T-helper 1 cell treated with Interleukin-12 subunit alpha and Interleukin-12 subunit beta and Interleukin-4 antibody, amounts not matched to agents 30 ng/mL and 1 ng/mL, for 36 hours (primary cell): Measurements from ENCODE around the gene HOOK1. TPM values are rescaled to one million over a fixed set of nuclear protein-coding genes. Genes with fewer than 3 reads are reported as not detected.

Source experiments
- intact Hi-C: fragments of 100-400 bp; cut with micrococcal nuclease; formaldehyde crosslinking; loops from one replicate; pipeline ENCODE4 v1.15.1; 2024
- total RNA-seq: library from RNA; stranded (reverse); gene quantifications from 2 replicates; pipeline ENCODE4 v1.2.3, GENCODE V29; 2022

The HOOK1 gene
- 2.9 and 3.5 TPM in 2 replicates for total RNA-seq

DNA sequence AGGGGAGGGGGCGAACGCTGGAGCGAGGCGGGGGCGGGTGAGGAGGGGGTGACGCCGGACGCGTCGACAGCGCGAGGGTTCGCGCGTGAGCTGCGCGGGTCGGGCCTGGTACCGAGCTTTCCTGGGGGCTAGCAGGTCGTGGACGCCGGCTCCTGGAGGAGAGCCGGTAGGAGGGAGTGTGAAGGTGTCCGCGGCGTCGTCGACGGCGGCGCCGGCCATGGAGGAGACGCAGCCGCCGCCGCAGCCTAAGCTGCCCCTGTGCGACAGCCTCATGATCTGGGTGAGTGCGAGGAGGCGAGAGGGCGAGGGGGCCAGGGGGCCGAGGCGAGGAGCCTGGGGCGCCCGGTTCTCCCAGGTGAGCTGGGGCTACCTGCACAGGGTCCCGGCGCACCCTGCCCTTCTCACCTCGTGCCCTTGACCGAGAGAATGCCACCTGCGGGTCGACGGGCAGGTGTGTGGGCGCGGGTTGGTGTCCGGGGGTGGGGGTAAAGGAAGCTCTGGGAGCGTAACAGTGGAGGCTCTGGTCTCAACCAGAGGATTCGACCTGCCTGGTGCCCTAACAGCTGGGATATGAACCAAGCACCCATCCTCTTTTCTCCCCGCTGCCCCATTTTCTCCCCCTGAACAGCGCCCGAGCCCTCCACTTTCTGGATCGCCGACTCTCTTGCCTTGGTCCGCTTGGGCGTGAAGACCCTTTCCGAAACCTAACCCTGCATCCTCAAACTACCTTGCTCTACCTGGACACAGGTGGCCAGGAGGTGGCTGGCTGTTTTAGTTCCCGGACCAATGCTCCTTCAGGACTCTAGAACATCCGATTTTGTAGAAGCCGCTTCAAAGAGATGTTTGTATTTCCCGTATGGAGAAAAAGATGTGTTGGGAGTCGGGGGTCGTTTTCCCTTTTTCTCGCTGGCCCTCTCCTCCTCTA is at the start of gene HOOK1:
TSS of gene HOOK1 (plus strand) at position 49 of the 925 bp plus-strand sequence. CDS start at position 218, 169 bp downstream.
- intact Hi-C loops: loop anchor here (1.0 to 10.0 kb wide), 7 partner anchors 112 to 1269 kb away; partner anchors contain the start of genes CYP2J2, FGGY, JUN and MYSM1

DNA sequence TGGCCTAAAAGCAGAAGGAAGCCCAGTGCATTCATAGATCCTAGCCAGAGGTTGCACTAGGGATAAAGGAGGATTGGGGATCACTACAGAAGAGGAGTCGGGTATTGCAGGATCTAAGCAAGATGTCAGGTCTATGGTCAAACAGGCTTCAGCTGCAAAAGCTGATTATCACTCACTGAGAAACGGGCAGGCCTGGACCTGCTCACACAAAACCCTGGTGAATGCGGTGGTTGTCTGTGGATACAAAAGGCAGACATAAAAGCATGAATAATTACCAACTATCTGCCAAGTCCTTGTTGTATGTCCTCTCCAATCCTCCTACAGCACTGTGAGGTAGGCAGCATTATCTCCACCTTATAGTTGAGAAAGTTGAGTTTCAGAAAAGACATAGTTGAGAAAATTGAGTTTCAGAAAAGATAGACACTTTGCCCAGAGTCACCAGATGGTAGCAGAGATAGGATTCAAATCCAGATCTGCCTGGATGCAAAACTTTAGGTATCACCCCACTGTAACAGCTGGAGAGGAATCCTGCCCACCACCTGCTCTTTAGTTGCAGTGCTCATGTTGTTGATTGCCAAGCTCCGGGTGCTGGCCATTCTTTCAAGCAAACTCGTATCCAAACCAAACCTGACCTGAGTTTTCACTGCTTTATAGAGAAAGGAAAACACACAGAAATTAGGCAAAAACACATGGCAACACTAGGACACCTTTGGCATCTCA is 49.6 kb upstream of the HOOK1 start:
- intact Hi-C loops: no loop called here

DNA sequence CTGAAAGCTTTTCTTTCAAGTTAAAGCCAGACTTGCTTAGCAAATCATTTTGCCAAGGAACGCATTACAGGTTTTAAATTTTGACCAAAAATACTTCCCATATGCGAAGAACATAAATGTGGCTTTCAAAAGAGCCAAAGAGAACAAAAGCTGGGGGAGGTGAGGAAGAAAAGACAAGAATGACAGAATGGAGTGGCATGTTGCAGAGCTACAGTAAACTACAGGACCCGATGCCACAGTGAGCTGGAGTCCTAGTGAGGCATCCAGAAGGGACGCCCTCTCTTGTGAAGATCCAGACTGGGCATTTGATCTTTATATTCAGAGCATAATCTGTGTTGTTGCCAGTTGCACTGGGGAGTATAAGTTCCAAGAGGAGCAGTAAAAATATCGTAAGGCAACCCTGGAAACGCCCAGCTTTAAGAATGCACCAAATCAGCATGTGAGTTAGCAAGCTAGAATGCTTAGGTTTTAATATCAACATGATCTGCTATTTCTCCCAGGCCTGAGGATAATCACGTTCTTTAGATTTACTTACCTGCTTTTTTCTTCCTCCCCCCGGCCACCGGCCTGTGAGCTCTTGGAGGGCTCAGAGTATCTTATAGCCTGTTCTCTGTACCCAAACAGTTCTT is 48.4 kb upstream of the HOOK1 start:
- intact Hi-C loops: no loop called here

DNA sequence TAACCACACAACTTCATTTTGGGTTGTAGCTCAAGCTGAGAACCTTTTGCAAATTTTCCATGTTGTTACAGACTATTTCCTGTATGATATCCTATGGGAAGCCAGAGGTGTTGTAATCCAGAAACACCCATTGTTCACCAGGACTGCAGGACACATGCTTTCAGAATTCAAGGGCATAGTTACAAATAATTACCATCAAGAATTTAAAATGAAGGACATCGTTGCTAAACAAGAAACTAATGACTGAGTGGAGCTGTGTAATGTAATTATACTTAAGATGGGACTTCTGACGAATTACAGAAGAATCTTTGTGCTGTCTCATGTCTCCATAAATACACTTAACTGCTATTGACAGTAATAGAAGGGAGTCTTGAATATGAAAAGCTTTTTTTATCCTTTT is 47.6 kb upstream of the HOOK1 start:
- intact Hi-C loops: no loop called here

DNA sequence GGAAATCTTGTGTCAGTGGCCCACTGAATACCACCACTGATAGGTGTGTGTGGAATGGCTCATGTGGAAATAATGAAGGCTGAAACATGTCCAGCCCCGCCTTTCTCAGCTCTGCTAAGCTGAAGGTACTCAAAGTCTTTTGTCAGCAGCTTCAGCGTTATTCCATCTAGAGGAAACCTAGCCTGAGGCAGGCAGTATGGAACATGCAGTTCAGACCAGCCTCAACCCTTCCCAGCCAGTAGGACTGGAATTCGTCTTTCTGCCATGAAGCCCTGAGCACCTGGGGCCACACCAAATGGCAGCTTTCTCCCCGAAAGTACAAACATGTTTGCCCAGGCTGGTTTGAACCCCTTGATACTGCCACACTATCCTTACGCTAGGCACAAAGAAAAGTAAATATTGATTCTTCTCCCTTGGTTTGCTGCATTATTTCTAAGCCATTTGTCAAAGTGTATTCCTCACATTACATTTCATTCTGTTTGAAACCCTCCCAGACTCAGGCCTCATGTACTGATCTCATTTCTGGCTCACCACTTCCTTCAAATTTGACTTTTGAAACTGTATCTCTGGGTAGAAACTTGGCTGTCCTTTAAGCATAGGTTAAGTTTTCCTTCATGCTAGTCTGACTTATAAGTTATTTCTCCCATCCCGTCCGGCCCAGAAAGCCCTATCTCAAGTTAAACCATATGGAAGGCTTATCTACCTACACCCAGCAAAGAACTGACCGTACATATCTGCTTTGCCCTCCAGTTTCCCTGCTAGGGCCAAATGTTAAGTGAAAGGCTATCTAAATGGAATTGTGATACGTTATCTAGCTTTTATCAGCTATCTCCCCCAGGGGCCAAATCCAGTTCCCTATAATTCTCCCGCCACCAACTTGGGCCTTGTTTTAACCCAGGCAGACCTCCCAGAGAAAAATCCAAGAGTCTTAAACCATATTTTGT is 45.7 kb upstream of the HOOK1 start:
- intact Hi-C loops: no loop called here

DNA sequence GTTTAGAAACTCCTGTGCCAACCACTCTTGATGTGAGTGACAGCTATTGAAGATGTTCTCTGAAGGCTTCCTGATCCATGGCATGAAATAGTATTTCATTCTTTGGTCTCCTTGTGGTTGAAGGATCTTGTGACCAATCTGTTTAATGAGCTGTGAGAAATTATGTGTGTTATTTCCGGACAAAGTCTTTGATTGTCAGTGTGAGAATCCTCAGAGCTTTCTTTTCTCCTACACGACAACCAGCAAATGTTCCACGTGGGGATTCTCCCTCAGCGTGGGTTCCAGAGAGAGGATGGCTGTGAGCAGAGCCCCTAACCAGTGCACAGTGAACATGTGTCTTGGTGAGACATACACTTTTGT is 45.0 kb upstream of the HOOK1 start:
- intact Hi-C loops: no loop called here

DNA sequence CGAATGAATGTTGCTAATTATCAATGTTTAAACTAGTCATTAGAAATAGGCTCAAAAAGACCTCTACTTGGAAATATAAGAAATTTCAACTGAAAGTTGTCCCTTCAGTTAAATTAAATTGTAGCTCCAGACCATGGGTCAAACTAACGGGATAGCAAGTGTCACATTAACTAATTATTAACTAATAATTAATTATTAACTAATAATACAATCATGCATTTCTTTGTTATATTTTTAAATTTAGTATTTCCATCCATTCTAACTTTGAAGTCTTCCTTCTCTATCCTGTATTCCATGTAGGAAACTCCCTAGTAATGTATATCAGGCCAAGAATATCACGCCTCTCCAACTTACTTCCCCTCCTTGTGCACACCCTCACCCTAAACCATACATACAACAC is 43.4 kb upstream of the HOOK1 start:
- intact Hi-C loops: no loop called here

DNA sequence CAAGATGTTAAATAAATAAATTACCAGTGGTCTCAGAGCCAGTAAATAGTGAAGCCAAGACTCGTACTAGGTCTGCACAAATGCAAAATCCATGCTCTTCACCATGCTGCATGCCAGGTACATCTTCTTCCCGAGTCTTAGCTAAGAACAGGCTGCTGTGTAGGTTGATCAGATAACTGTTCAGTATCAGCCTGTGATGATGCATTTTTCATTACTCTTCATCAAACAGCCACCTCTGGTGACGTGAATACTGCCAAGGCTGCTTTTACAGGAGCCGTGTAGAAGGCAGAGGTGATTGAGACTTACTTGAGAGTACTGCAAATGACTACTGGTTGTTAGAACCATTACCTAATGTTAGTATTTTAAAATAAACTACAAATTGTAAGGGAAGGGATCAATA is 39.3 kb upstream of the HOOK1 start:
- intact Hi-C loops: no loop called here

DNA sequence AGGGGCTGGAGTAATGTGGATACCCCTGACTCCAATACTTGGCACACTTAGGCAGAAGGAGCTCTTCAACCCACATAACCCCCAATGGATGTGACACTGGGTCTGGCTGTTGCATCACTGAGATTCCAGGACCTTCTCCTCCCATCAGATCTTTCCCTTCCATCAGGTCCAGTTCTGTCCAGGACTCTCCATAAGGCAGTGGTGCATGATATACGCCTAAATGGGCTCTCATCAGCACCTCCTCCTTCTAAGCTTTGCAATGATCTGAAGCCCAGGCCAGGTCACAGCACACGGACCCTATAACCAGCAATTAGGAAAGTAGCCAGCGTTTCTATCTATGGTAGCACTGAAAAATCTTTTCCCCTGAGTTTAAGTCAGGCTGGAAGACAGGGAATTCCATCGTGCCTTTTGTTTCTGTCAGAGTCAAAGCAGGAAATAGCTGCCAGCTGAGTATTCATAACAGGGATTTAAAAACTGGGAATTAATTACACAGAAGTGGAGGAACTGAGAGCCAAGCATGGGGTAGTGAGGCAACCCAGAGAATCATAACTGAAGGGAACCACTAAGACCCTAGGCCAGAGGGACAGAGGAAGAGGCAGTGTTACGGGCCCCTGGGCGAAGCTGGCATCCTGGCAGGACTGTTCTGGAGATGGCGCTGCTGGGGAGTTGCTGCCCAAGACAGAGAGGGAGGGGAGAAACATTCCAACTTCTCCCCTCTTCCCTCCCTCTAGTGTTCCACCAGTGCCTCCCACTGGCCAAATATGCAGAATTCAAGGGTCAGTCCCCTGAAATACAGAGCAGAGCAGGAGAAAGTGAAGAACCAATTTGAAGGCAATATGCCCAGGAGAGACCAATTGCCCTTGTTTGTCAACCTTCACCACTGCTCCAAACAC is 37.5 kb upstream of the HOOK1 start:
- intact Hi-C loops: no loop called here

DNA sequence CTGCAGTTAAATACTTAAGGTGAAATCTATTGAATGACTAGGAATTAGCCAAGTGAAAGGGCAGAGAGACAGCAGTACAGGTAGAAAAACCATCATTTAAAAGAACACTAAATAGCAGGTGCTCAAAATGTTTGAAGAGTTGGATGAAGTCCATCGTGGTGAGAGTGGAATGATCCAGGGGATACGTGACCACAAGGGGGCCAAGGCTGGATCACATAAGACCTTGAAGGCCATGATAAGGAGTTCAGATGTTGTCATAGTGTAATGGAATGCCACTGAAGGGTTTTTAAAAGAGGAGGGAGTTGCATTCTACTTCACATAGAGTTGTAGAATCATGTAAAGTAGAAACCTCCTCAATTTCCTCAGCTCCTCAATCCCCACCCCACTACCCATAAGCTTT is 34.8 kb upstream of the HOOK1 start:
- intact Hi-C loops: no loop called here

DNA sequence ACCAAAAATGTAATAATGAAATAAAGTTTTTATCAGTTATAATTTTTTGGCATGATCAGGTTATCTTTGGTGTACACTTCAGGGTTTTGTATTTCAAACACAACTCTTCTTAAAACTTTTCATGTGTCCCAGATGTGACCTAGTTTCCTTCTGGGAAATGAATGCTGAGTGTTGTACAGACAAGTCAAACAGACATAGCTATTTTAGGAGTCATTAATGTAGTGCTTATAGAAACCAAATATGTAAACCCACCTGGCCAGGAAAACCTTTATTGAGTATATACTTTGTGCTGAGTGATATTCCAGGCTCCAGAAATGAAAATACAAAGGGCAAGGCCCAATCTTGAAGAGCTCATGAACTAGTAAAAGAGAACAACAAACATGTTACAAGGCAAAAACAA is 25.9 kb upstream of the HOOK1 start:
- intact Hi-C loops: no loop called here

DNA sequence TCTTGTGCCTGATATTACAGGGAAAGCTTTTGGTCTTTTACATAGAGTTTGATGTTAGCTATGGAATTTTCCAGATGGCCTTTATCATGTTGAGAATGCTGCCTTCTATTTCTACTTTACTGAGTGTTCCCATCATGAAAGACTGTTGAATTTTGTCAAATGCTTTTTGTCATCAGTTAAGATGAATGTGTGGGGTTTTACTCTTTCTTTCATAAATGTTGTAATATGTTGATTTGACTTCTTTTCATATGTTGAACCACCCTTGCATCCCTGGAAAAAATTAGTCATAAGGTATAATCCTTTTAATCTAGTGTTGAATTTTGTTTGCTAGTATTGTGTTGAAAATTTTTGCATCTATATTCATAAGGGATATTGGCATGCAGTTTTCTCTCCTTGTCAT is 16.1 kb upstream of the HOOK1 start:
- intact Hi-C loops: no loop called here

DNA sequence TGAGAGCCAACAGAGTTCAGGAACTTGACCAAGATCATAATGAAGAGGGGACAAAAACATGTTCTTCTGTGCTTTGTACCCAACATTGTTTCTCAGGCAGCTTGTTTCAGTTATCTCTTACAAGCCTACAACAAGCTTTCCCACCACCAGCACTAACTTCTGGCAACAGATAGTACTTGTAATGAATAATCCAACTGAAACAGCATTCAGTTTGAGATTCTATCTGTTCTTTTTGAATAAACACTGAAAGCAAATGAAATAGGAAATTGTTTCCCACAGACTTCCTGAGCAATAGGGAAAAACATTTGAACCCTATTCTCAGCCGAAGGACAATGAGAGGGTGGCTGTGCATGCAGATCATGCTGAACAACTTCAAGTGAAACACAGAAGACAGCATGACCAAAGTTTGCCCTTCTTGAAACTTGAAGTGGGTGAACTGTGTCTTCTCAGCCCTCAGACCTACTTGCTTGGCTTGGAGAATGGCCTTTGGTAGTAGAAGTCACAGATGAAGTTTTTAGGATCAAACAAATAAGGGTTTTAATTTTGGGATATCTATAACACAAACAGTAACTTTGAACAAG is 11.2 kb upstream of the HOOK1 start:
- intact Hi-C loops: no loop called here

DNA sequence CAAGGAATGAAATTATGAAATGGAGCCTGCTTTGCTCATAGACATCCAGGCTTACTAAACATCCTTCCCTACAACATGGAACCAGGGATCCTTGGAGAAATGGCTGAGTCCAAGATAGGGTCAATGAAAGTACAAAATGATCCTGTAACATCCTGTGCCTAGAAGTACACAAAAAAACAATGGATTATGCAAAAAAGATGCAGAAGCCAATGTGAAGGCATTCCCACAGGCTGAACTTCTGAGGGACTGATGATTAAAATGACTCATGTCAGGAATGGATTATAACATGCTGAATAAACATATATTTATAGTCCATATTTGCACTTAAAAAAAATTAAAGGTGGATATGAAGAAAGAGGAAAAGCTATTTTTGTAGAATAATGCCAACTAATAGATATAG is 10.4 kb upstream of the HOOK1 start:
- intact Hi-C loops: no loop called here

DNA sequence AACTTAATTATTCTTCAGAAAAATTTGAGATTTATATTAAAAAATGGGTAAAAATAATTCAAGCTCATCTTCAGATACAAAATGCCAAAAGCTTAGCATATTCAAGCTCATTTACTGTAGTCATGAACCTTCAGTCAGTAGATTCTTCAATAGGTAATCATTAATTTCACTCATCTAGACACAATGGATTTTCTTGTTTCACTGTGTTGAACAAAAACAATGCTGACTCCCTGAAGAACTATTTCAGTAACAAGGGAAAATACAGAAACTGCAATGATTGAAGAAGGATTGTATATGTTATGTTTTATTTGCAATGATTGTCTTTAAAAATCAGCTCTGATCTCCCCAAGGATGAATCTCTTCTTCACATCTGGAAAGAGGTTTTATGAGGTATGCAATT is 9.2 kb upstream of the HOOK1 start:
- intact Hi-C loops: no loop called here

DNA sequence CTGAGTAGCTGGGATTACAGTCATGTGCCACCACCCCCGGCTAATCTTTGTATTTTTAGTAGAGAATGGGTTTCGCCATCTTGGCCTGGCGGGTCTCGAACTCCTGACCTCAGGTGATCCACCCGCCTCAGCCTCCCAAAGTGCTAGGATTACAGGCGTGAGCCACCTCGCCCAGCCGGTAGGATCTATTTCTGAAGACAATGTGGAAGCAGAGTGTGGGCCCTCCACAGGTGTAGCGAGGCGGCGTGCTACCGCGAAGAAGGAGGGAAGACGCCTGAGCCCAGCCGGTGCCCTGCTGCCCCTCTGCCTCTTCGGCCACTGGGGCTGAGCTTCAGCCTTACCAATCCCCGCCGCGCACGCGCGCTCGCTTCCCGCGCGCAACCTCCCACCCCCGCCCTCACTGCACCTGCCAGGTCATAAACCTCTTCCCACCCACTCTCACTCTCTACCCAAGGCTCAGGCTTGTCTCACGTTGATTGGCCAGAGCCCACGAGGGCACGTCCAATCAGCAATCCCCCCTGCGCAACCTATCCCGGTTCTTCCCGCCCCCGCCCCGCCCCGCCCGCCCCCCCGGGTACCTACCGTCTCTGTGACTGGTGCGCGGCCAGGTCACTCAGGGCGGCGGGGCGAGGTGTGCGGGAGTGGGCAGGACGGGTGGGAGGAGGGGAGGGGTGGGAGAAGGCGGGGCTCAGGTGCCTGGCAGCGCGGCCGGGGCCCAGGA is 409 bp upstream of the HOOK1 start:
- intact Hi-C loops: loop anchor here (1.0 to 10.0 kb wide), 6 partner anchors 132 to 1268 kb away; partner anchors contain the start of genes FGGY, JUN, MYSM1 and OMA1

DNA sequence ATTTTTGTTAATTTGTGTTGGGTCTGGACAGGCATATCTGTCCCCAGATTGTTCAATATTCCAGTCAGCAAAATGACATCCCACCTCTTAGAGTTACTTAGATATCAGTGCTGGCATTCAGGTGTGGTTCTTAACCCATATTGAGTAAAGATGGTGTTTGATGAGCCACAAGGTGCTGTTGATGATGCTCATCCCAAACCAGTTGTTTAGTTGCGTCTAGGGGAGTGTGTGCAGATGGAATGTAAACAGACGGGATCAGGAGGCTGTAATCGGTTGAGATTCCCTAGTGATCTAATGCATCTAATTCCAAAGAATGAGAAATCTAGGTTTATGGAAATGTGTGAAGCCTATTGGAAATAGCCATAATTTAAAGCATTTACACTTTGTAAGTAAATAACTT is 1.1 kb downstream of the HOOK1 start:
- intact Hi-C loops: loop anchor here (2.0 to 10.0 kb wide), 4 partner anchors 111 to 1241 kb away; partner anchors contain the start of genes CYP2J2, FGGY and TACSTD2

DNA sequence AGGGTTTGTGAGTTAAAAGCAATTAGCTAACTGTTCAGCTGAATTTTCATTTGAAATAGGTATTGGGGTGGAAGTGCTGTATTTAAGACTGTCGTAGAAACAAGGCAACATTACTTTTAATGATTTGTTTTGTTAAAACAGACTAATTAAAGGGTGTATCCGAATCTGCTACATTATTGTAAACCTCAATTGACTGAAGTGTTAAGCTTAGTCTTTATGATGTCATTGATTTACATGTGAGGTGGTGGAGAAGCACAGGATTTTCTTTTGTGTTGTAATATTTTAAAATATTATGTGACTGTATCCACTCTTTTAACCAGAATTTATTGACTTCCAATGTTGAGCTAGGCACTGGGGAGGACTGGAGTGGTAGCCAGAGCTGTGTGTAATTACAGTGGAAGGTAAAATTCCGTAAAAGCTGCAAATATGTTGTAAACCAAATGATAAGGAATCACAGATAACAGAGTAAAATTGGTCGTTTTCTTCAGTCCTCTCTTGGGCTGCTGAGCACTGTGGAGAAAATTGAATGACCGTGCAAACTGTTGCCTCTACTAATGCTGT is 1.6 kb downstream of the HOOK1 start:
- intact Hi-C loops: loop anchor here (5.0 to 10.0 kb wide), 3 partner anchors 111 to 1242 kb away; partner anchors contain the start of genes CYP2J2, FGGY and TACSTD2
